Activated naive CD4-positive, alpha-beta T cell treated with Interleukin-2 at 50 U/mL for 16 hours (primary cell): ENCODE data around the gene USP21.

Source experiments
- DNase-seq: peaks from one replicate; pipeline ENCODE4 v3.0.0-alpha.2; 2020

The USP21 gene

DNA sequence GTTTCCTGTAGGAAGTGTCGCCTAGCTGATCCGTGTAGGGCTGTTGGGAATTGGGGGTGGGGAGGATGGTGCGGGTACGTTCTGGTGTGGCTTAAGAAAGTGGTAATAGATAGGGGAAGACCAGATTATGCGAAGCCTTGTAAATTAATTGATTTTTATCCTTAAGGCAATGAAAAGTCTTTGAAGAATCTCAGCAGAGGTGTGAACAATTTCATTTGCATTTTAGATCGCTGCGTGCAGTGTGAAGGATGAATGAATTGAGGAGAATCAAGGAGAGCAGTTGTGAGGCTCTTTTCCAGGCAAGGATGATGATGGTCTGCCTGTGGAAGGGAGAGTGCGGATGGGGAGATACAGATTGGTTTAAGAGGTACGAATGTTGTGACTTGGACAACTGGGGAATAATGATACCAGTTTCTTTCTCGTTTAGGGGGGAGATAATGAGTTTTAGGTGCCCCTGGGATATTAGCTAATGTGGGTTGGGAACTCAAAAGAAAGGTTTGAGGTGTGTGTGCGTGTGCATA lies 26.0 kb upstream of the USP21 start:
- DNase-seq, result no peak

DNA sequence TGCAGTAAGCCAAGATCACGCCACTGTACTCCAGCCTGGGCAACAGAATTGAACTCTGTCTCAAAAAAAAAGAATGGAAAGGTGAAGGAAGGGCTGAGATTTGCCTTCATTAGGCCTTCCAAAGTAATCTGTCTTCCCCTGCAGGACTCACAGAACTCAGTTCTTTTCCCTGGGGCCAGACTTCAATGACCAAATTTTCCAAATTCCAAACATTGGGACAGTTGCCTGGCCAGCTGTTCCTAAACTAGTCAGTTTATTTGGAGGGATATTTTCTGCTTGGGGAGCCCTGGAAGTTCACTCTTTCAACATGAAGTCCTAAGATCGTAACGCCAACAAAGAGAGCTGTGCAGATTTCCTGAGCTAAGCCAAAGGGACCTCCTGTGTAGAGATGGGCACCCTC lies 21.4 kb upstream of the USP21 start:
- no peak for DNase-seq

GRCh38 chr1:161138431-161138830 lies 20.9 kb upstream of the USP21 start:
- DNase-seq, result no peak

DNA sequence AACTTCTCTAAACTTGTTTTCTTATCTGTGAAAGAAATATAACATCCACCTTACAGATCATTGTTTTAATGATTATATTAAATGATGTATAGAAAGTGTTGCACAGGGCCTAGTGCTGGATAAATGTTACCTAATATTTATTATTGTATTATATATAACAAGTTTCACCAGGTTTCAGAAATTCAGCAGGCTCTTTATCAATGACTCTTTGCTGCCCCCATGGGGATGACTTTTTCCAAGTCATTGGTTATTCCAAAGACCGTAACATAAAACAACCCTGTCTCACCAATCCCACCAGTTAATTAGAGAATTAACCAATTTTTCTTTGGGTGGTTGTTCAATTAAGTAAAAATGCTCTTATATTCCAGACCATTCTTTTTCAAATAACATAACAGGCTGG lies 19.5 kb upstream of the USP21 start:
- peak; percentile 33 for DNase-seq

DNA sequence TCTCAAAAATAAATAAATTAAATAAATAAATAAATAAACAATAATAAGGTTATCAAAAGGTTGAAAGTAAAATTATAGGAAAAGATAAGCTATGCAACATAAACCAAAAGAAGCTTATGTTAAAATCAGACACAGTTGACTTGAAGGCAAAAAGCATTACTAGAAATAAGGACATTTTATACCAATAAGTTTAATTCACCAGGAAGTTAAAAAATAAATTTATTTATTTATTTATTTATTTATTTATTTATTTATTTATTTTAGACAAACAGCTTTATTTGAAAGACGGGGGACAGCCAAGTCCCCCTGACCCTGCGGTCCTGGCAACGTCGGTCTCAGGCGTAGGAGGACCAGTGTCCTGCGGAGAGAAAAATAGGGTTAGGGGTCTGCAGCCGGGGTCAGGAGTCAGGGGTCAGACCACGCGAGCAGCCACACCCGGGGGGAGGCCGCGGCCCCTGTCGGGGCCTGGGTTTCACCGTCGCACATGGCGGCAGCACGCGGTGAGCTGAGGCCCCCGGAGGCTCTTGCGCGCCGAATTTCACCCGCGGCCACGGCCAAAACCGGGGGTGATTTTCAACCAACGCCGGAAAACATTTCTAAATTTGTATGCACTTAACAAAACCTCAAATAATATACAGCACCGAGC lies 18.4 kb upstream of the USP21 start:
- no peak for DNase-seq

DNA sequence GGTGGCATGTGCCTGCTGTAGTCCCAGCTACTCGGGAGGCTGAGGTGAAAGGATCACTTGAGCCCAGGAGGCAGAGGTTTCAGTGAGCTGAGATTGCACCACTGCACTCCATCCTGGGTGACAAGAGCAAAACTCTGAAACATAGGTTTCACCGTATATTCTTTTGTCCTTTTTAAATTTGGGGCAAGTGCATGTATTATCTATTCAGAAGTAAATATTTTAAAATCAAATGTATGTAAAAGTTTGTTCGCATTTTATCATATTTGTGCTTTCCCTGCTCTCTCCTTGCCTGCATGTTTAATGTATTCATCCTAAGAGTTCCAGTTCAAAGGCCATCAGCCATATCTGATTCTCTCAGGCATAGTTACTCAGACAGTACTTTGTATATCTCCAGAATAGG lies 13.5 kb upstream of the USP21 start:
- no peak for DNase-seq

DNA sequence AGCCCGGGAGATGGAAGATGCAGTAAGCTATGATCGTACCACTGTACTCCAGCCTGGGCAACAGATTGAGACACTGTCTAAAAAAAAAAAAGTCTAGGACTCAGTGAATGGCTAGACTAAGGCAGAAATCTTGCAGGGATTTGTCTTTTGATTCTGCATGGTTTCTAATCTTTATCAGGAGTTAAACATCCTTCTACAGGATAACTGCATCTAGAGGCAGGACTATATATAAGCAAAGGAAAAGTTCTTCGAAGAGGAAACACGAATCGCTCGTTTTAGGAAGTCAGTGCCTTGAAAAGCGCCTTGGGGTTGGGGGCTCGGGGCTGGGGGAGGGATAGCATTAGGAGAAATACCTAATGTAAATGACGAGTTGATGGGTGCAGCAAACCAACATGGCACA lies 6.1 kb upstream of the USP21 start:
- DNase-seq, result no peak

DNA sequence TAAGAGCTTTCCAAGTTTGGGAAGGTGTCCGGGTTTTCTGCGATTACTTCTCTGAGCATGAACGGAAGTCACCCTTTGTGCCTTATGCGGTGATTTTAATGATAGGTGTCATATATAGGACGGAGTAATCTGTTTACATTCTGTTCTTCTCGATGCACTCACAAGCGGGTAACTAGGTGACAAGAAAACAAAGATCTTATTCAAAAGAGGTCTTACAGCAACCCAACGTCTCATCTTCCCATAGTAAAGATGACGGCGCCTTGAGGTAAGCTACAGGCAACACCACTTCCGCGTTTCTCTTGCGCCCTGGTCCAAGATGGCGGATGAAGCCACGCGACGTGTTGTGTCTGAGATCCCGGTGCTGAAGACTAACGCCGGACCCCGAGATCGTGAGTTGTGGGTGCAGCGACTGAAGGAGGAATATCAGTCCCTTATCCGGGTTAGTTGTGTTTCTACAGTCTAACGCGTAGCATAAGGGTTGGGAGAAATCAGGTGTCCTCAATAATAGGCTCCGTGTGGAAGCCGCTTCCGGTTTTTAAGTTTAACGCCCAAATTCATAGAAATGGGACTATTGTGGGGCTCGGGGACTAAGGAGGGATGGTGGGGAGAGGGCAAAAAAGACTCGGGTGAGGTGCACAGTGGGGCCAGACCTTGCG lies 5.5 kb upstream of the USP21 start, which contains the start of gene UFC1:
UFC1 (plus strand) TSS at position 297 of the 656 bp plus-strand sequence; CDS start at position 317, 20 bp downstream.
- peak; percentile 83 for DNase-seq

- no peak for DNase-seq
Observed at GRCh38 chr1:161157867-161158266, 1.4 kb upstream of the USP21 start.

DNA sequence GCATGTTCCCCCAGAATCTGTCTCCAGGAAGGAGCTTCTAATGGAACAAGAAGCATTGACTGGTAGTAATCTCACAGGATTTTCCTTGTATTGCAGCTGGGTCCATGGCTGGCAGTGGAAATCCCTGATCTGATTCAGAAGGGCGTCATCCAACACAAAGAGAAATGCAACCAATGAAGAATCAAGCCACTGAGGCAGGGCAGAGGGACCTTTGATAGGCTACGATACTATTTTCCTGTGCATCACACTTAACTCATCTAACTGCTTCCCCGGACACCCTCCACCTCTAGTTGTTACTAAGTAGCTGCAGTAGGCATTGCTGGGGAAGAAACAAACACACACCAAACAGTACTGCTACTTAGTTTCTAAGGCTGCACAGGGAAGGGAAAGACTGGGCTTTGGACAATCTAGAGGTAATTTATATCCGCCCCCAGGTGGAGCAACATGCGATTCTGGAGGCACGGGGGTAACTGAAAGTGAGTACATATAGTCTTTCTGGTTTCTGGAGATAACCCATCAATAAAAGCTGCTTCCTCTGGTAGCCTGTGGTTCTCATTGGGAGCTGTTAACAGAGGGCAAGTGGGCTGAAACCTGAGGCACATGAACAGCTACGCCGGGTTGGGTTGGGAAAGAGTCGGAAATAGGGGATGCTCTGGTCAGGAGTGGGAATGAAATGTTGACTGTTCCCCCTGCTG lies 837 bp upstream of the USP21 start:
- no peak for DNase-seq

DNA sequence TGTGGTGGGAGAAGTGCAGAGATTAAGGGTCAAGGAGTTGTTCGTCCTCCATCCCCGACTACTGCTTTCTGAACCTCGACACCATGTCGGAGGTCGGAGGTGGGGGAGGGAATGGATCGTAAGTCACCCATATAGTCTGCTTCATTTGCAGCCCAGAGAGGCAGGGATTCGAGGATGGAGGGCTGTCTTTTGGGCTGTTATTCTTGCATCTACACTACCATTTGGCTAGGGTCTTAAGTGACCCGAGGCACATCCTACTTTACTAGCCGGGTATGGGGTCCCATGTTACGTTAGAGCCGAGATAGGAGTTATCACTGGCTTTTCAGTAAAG lies 578 bp downstream of the USP21 start:
- no peak for DNase-seq

- no peak for DNase-seq
Observed at GRCh38 chr1:161160671-161161145, 1.4 kb downstream of the USP21 start.

GRCh38 chr1:161161652-161162051 lies 2.4 kb downstream of the USP21 start:
- no peak for DNase-seq

- DNase-seq, result no peak
Observed at GRCh38 chr1:161162052-161162451, 2.8 kb downstream of the USP21 start.

GRCh38 chr1:161162806-161163205 lies 3.5 kb downstream of the USP21 start:
- no peak for DNase-seq

DNA sequence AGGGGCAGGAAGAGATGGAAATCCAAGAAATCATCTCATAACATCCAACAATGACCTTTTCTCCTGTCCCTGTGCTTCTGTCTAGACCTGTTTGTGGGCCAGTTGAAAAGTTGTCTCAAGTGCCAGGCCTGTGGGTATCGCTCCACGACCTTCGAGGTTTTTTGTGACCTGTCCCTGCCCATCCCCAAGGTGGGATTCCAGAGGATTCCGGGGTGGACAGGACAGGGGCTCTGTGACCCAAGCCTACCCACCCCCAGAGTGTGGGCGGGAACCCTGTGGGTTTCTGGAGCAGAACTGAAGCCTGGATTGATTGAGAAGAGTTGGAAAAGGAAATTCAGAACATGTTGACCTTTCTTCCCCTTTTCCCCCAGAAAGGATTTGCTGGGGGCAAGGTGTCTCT lies 4.5 kb downstream of the USP21 start:
- no peak for DNase-seq

DNA sequence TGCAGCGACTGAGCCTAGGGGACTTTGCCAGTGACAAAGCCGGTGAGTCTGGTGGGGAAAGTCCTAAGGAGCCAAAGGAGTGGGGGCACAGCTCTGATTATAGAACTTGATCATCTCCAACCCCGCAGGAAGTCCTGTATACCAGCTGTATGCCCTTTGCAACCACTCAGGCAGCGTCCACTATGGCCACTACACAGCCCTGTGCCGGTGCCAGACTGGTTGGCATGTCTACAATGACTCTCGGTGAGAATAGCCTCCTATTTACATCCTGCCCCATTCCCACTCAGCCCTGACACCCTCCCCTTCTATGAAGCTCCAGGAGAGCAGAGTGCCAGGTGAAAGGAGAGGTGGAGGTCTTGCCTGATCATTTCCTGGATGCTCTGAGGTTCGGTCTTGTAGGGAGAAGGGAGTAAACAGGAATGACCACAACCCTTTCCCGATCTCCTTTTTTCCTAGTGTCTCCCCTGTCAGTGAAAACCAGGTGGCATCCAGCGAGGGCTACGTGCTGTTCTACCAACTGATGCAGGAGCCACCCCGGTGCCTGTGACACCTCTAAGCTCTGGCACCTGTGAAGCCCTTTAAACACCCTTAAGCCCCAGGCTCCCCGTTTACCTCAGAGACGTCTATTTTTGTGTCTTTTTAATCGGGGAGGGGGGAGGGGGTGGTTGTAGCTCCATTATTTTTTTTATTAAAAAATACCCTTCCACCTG lies 5.8 kb downstream of the USP21 start:
- DNase-seq, result no peak

DNA sequence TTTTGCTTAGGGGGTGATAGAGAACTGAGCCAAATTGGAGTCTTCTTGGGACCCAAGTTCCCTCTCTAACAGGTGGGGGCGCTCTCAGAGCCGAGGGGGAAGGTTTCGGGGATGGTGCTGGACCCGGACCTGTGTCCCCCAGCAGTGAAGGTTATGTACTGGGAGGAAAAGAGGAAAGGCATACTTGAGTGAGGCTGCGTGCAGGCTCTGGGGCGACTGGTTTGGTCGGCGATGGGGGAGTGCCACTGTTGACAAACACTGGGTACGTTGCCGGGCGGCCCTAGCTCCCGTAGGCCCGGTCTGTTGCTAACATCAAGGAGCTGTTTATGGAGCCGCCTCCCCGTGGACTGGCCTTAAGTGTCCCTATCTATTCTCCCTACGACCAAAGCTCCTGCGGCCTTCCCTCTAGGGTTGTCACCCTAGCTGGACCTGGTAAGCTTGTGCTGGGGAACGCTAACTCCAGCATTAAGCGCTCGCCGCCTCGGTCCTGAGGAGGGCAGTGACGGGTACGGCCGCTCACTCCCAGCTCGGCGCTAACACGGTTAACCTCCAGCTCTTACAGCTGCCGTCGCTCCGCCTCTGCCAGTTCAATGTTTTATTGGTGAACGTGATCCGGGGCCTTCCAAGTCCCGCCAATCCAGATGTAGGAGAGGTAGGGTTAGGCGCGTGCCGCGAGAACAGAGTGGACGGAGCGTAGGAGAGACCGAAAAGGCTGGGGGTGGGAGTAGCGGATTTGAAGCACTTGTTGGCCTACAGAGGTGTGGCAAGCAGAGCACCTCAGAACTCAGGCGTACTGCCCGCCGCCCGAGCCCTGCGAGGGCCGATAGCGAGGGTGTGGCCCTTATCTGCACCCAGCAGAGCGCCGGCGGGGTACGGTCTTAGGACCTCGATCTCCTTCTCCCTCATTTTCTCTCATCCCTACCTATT lies 6.7 kb downstream of the USP21 start, which contains the start of gene PPOX:
PPOX (plus strand) TSS at position 685 of the 927 bp plus-strand sequence. CDS start 422 bp downstream, outside the sequence.
- peak; percentile 92 for DNase-seq

- DNase-seq, result no peak
Observed at GRCh38 chr1:161166669-161167548, 7.6 kb downstream of the USP21 start.

- DNase-seq, result no peak
Observed at GRCh38 chr1:161168906-161169305, 9.6 kb downstream of the USP21 start.

GRCh38 chr1:161171191-161171590 lies 11.9 kb downstream of the USP21 start:
- DNase-seq, result no peak
